Adrenal gland (tissue), 5 donors: ENCODE measurements around the gene RIPOR3.

Experiments
- POLR2A ChIP-seq, 2 donors: fragments of 450-650 bp; IDR thresholded peaks; one replicate each; pipeline ENCODE4 v1.6.1; 2017; ENCODE audit warnings: antibody characterized with exemption in 2 of 2, mild to moderate bottlenecking in 2 of 2, moderate library complexity in 1 of 2
- TF ChIP-seq, protein P1 (sequence below), 6 experiments: fragments of 450-650 bp in 4 of 6; fragments of 200-600 bp in 2 of 6; sonication (generic) in 1 of 6; IDR thresholded peaks; 1 replicate in 5 of 6; 2 replicates in 1 of 6; pipeline versions ENCODE4 v1.5.1 to v1.8.0; 2016 to 2021; ENCODE audit warnings: antibody characterized with exemption in 6 of 6, mild to moderate bottlenecking in 2 of 6, moderate library complexity in 1 of 6
- donor health status: DM: no; HTN: no; CAD: no.

DNA sequence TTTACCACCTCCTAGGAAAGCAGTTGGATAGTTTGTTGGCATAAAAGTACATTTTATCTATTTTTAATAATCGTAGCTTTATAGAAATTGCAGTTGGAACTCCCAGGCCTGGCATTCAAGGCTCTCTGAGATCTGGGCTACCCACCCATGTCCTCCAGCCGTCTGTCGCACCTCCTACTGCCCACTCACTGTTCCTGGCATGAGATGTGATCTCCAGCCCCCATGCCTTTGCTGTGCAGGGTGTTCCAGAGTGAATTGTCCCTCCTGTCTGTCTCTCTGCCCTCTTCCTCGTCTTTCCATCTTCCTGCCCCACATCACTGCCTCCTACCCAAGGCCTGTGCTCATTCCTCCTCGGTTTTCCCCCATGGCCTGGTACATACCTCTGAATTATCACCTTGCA, 130.5 kb downstream of the RIPOR3 start:
- TF ChIP-seq, protein P1, sequence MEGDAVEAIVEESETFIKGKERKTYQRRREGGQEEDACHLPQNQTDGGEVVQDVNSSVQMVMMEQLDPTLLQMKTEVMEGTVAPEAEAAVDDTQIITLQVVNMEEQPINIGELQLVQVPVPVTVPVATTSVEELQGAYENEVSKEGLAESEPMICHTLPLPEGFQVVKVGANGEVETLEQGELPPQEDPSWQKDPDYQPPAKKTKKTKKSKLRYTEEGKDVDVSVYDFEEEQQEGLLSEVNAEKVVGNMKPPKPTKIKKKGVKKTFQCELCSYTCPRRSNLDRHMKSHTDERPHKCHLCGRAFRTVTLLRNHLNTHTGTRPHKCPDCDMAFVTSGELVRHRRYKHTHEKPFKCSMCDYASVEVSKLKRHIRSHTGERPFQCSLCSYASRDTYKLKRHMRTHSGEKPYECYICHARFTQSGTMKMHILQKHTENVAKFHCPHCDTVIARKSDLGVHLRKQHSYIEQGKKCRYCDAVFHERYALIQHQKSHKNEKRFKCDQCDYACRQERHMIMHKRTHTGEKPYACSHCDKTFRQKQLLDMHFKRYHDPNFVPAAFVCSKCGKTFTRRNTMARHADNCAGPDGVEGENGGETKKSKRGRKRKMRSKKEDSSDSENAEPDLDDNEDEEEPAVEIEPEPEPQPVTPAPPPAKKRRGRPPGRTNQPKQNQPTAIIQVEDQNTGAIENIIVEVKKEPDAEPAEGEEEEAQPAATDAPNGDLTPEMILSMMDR (IDR thresholded peaks at IDR 0.05), result no peak
- TF ChIP-seq POLR2A (IDR thresholded peaks at IDR 0.05), result no peak
